GM03348 (cell line): ENCODE data around the gene PDE4D.
"Not testable (repeated sequence)": the region's sequence is repeated elsewhere in the genome, so short reads cannot be mapped to it uniquely, and the experiment has no call there.

ENCODE experiments used
- DNase-seq: peaks from one replicate; pipeline ENCODE4 v3.0.0; 2012; ENCODE audit warnings: low spot score

The PDE4D gene

GRCh38 chr5:59582746-59583145, 310.8 kb downstream of the PDE4D start:
- no peak for DNase-seq

- no peak for DNase-seq
These were observed 313.7 kb downstream of the PDE4D start for GRCh38 chr5:59579824-59580167.

GRCh38 chr5:59579101-59579823, 314.3 kb downstream of the PDE4D start:
- no peak for DNase-seq

DNA sequence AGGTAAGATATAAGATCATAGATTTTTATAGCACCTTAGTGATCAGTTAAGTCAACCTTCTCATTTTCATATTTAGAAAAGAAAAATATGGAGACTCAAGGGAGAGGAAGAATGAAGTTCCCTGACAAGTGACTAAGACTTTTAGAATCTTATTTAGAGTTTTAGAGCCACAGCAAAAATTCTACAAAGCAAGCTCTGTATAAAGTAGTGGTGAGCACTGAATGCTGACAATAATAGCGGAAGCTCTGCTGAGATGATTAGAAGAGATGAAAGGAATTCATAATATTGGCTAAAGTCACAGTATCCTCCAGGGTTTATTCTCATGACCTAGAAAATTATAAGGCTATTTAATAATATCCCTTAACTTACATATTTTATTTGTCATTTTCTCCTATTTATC, 316.0 kb downstream of the PDE4D start:
- DNase-seq = no peak

- DNase-seq = no peak
These were observed 317.7 kb downstream of the PDE4D start for GRCh38 chr5:59575648-59576445.

- not testable (repeated sequence) for DNase-seq
These were observed 320.0 kb downstream of the PDE4D start for GRCh38 chr5:59573509-59573908.

DNA sequence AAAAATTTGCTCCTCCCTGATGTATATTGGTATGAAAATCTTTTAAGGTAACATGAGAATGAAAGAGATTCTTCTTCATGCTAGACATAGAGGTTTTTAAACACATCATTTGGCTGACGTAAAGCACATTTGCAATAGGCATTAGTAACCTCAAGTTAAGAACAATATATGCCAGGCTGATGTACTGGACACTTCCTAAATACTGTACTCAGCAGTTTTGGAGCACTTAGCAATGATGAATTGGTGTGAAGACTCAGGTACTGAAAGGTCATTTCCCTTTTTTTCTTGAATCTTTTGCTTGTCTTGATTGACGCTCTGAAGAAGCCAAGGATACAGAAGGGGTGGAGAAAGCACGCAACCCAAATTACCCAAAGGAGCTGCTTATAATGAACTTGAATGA, 322.5 kb downstream of the PDE4D start:
- no peak for DNase-seq

- no peak for DNase-seq
These were observed 323.8 kb downstream of the PDE4D start for GRCh38 chr5:59569608-59570334.

DNA sequence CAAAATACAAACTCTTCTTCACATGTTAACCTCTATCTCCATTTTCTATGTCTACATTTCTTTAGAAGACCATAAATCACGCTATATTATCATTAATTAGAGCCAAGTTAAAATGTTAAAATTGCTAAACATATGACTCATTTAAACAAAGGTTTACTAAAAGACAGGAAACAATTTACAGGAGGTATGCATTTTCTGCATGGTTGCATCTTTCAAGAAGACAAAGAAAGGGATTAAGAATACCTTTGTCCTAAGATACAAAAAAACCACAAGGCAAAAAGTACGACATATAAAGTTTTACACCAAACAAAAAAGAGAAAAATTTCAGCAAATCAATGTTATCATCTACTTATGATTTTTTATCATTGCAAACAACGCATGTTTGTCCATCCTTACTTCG, 324.4 kb downstream of the PDE4D start:
- DNase-seq = no peak

- DNase-seq = no peak
These were observed 325.4 kb downstream of the PDE4D start for GRCh38 chr5:59568161-59568560.

GRCh38 chr5:59565551-59565950, 328.0 kb downstream of the PDE4D start:
- DNase-seq = no peak

DNA sequence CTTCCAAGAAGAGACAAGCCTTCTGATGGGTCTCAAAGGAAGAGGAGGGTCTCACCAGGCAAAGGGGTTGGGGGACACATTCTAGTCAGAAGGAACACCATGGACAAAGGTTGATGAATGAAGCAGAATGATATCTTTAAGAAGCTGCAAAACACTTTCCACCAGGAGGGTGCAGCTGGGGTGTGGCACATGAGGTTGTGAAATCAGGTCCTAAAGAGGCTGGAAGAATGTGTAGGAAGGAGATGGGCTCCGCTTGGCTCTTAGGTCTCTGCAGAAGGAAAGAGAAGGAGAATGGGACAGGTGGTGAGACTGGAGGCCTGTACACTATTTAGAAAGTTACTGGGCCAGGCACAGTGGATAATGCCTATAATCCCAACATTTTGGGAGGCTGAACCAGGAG, 328.6 kb downstream of the PDE4D start:
- no peak for DNase-seq

GRCh38 chr5:59562756-59563389, 330.7 kb downstream of the PDE4D start:
- no peak for DNase-seq

GRCh38 chr5:59560553-59560952, 333.0 kb downstream of the PDE4D start:
- DNase-seq = no peak

- DNase-seq = no peak
These were observed 333.7 kb downstream of the PDE4D start for GRCh38 chr5:59559847-59560246.

DNA sequence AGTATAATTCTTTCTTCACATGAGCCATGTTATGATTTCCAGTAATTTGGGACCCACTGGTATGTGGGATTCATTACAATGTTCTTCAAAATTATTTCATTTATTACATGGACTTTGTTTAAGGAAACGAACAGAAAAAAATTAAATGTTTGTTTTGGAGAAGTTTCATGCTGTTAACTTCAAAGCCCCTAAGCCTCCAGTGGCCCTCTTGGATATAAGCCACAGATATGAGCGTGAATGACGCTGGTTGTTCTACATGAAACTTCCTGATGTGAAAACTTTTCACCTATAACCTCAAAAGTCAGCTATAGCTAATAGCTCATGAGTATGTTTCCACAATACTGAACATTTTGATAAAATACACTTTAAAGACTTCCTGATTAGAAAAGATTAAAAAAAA, 334.2 kb downstream of the PDE4D start:
- no peak for DNase-seq

DNA sequence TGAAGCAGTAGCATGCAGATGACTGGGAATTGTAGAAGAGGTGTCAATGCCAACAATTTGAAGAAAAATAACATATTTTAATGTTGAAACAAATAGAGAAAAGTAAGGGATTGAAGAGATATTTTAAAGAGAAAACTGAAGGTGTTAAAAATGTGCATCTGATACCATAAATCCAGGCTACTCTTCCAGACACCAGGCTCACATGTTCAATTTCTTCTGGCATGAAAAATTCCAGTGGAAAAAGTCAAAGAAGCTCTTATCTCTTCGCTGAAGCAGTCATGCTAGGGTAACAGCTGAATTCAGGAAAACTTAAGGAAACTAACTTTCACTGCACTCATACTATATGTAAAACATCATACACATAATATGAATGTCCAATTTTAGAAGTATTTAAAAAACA, 335.0 kb downstream of the PDE4D start:
- DNase-seq = no peak

DNA sequence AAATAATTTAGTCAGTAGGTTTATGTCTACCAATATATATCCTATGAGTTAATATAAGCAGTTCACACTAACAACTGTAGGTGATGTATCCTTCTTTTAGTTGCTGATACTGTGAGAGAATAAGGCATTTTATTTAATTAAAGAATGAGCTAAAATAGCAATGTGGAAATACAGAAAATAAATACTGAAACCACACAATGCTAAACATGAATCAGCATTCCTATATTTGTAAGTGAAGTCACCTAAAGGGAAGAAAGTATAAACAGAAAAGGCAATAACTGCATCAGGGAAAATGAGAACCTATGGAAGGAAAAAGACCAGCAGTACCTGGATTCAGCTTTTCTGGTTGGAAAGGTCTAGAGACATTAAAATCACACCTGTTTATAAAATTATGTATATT, 336.0 kb downstream of the PDE4D start:
- no peak for DNase-seq

DNA sequence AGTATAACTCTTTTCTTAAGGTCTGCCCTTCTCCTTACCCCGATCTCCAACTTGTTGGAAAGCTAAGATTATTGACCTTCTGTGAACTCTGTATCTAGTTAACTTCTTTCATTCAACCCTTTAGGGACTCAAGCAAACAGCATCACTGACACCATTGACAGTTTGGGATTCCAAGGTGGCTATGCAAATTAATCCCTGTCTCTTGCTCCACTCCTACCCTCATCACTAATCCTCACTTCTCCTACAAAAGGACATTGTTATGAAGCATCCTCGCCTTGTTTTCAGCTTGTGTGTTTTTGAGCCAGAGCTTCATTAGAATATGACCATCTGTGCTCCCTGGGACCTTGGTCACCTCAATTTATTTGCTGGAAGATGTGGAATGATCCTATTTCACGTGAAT, 337.9 kb downstream of the PDE4D start:
- DNase-seq = no peak

GRCh38 chr5:59554501-59554900, 339.0 kb downstream of the PDE4D start:
- no peak for DNase-seq

- DNase-seq = no peak
These were observed 339.5 kb downstream of the PDE4D start for GRCh38 chr5:59553992-59554391.

DNA sequence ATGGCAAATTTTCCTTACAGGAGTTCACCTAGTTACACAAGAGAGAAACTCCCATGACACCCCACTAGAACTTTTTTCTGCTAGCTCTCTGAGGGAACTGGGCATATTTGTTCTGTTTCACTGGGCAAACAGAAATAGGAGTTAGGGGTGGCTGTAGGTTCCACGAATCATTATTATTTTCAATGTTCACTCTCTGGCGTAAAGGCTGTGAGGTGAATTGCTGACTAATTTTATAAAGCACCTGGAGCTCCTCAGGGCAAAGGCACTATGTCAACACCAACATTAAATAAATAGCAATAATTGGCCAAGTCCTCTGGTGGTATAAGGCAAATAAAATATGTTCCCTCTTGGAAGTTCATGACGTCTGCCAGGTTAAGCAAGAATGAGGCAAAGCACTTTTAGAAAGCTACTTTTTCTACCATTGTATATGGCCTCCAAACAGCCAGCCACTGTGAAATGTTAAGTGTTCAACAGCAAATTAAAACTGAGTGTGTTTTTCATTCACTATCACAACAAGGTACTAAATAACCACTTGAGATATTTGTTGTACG, 344.6 kb downstream of the PDE4D start:
- no peak for DNase-seq
